GM19351 (cell line): ENCODE results near the gene NOL4.
"Not testable (repeated sequence)": the region's sequence is repeated elsewhere in the genome, so short reads cannot be mapped to it uniquely, and the experiment has no call there.

ENCODE experiments used
- ATAC-seq: cut with Tn5 transposase; IDR thresholded peaks from one replicate; pipeline ENCODE4 v1.9.1; 2021; ENCODE audit warnings: mild to moderate bottlenecking, moderate library complexity; ENCODE audit not compliant: unreplicated experiment

Gene NOL4

GRCh38 chr18:34224423-34225217, at the start of gene NOL4:
Gene NOL4 (minus strand): TSS chr18:34224913. CDS start chr18:34223253, 1,660 bp downstream.
- no peak for ATAC-seq

GRCh38 chr18:34266029-34266428, 41.3 kb upstream of the NOL4 start:
- not testable (repeated sequence) for ATAC-seq

GRCh38 chr18:34261865-34262780, 37.4 kb upstream of the NOL4 start:
- no peak for ATAC-seq

- ATAC-seq: no peak
These were observed 33.5 kb upstream of the NOL4 start for GRCh38 chr18:34258176-34258575.

- ATAC-seq: no peak
These were observed 27.2 kb upstream of the NOL4 start for GRCh38 chr18:34251919-34252318.

GRCh38 chr18:34248727-34249126, 24.0 kb upstream of the NOL4 start:
- ATAC-seq: no peak

- no peak for ATAC-seq
These were observed 18.0 kb upstream of the NOL4 start for GRCh38 chr18:34242739-34243138.

GRCh38 chr18:34233781-34234388, 9.2 kb upstream of the NOL4 start:
- not testable (repeated sequence) for ATAC-seq

- ATAC-seq: no peak
These were observed 473 bp upstream of the NOL4 start for GRCh38 chr18:34225218-34225553.

- no peak for ATAC-seq
These were observed 755 bp downstream of the NOL4 start for GRCh38 chr18:34223893-34224422.

- no peak for ATAC-seq
These were observed 1.4 kb downstream of the NOL4 start for GRCh38 chr18:34223164-34223892.

- ATAC-seq: no peak
These were observed 2.2 kb downstream of the NOL4 start for GRCh38 chr18:34222307-34223163.

GRCh38 chr18:34221971-34222306, 2.8 kb downstream of the NOL4 start:
- ATAC-seq: no peak

GRCh38 chr18:34220081-34220815, 4.5 kb downstream of the NOL4 start:
- ATAC-seq: no peak

- ATAC-seq: no peak
These were observed 5.1 kb downstream of the NOL4 start for GRCh38 chr18:34219651-34220050.

GRCh38 chr18:34212511-34212910, 12.2 kb downstream of the NOL4 start:
- no peak for ATAC-seq

- ATAC-seq: no peak
These were observed 17.3 kb downstream of the NOL4 start for GRCh38 chr18:34207344-34207851.

GRCh38 chr18:34203866-34204265, 20.8 kb downstream of the NOL4 start:
- no peak for ATAC-seq

- no peak for ATAC-seq
These were observed 28.5 kb downstream of the NOL4 start for GRCh38 chr18:34196256-34196655.
